ENCODE data around the gene VTI1A. TPM values are rescaled to one million over a fixed set of nuclear protein-coding genes. Genes with fewer than 3 reads are reported as not detected.

VTI1A gene
- total and polyA plus RNA-seq, 8 donors, result 7.3 to 20.2 (median 11.6) TPM

DNA sequence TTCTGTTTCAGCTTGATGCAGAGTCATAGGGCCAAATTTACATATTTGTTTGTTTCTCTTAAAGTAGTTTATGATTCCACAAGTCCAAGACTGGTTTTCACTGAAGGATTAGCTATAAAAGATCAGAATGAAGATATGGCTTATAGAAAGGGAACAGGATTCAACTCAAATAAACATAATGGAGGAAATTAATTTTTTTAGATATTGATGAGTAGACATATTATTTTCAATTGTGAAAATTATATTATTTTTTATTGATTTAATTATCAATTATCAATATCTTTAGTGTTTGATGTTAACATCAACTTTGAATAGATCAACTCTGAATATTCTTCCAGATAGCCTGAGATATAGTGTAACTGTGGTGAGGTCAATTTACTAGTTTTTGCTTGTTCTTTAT, 68.1 kb downstream of the VTI1A start:
- Histone ChIP-seq H3K4me1 (peaks cover 3 to 8% (median 5%) of the 10 kb centered on the region in 3 donors), H3K27me3 (no peaks in the 10 kb centered on the region), H3K27ac (no peak overlapping the region), H3K4me3 (no peak overlapping the region), H3K36me3 (no peaks in the 10 kb centered on the region), H3K9me3 (no peaks in the 10 kb centered on the region)
- ATAC-seq, result no peak
- FAIRE-seq, result peak; percentile 5
- intact Hi-C loops (cut with DNase I), result no loop called here
- no peak for DNase-seq
- TF ChIP-seq, protein P1, sequence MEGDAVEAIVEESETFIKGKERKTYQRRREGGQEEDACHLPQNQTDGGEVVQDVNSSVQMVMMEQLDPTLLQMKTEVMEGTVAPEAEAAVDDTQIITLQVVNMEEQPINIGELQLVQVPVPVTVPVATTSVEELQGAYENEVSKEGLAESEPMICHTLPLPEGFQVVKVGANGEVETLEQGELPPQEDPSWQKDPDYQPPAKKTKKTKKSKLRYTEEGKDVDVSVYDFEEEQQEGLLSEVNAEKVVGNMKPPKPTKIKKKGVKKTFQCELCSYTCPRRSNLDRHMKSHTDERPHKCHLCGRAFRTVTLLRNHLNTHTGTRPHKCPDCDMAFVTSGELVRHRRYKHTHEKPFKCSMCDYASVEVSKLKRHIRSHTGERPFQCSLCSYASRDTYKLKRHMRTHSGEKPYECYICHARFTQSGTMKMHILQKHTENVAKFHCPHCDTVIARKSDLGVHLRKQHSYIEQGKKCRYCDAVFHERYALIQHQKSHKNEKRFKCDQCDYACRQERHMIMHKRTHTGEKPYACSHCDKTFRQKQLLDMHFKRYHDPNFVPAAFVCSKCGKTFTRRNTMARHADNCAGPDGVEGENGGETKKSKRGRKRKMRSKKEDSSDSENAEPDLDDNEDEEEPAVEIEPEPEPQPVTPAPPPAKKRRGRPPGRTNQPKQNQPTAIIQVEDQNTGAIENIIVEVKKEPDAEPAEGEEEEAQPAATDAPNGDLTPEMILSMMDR (IDR thresholded peaks at IDR 0.05), result no peak

DNA sequence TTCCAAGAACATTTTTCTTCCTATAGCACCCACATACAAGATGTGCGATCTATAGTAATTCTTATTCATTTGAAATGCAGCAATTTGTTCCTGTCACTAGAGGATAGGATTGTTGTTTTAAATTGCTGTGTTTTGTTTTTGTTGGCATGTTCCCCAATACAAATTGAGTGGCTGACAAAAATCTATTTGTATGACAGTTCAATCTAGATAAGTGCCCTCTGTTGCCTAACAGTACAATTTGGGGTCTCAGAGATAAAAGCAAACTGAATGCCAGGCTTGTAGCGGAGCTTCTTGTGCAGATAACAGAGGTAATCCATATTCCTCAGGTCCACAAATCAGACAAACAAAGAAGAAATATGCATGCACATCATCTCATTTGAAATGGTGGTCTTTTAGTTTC, 68.8 kb downstream of the VTI1A start:
- DNase-seq (no peak), ATAC-seq (no peak), FAIRE-seq (no peak)
- TF ChIP-seq, protein P1 (IDR thresholded peaks at IDR 0.05), result no peak
- no peaks in the 10 kb centered on the region for H3K27me3 ChIP-seq
- peaks cover 3 to 8% (median 5%) of the 10 kb centered on the region in 3 donors for H3K4me1 ChIP-seq
- H3K9me3 ChIP-seq, result no peaks in the 10 kb centered on the region
- no peak overlapping the region for H3K4me3 ChIP-seq
- intact Hi-C loops (cut with DNase I), result no loop called here
- H3K27ac ChIP-seq, result no peak overlapping the region
- WGBS, 2 donors, result 90 to 94% methylated on average over 2 of the region's 2 CpGs
- no peaks in the 10 kb centered on the region for H3K36me3 ChIP-seq

DNA sequence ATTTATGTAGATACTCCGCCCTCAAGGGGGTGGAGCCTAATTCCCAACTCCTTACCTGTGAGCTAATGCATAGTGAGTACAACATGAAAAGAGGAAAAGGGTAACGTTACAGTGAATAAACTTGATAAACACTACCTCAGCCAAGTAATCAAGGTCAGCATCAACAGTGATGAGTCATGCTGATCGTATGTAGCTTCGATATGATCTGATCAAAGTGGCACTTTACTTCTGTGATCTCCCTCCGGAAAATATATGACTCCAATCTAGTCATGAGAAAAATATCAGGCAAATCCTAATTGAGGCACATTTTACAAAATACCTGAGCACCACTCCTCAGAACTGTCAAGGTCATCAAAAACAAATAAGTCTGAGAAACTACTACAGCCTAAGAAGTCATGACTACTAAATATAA, 70.4 kb downstream of the VTI1A start:
- Histone ChIP-seq H3K27ac (no peak overlapping the region), H3K4me1 (peaks cover 3 to 8% (median 5%) of the 10 kb centered on the region in 3 donors), H3K36me3 (no peaks in the 10 kb centered on the region), H3K4me3 (no peak overlapping the region), H3K27me3 (no peaks in the 10 kb centered on the region), H3K9me3 (no peaks in the 10 kb centered on the region)
- DNase-seq (peak in 1 of 6 donors; percentile 10), ATAC-seq (peak; percentile 64 to 78 (median 70)), FAIRE-seq (no peak)
- TF ChIP-seq, protein P1 (IDR thresholded peaks at IDR 0.05), result no peak
- WGBS, 2 donors, result 34 to 42% methylated on average over 5 of the region's 5 CpGs
- intact Hi-C loops (cut with DNase I), result no loop called here

DNA sequence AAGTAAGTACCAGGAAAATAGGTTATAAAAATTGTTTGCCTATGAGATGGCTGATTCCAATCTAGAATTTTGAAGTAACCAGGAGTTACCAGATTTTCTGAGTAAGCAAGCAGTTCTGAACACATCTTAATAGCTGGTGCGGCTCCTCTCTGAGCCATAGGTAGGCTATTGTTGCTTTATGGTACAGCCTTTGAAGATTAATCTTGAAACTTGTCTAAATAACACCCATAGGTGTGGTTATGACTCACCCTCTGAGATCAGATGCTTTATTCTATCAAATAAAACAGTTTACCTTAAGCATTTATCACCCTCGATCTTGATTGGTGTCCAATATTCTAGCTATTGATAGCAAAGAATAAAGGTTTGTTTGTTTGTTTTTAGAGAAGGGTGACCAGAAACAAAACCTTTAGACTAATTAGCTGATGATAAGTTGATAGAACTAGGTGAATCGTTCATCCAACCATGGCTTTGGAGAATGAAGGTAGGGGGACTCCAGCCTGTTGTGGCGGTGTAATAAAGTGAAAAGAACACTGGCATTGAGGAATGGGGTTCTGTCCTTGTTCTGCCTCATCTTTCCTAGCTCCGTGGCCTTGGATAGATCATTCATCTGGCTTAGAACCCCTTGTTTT, 72.2 kb downstream of the VTI1A start:
- no peaks in the 10 kb centered on the region for H3K9me3 ChIP-seq
- H3K27ac ChIP-seq, result no peak overlapping the region
- TF ChIP-seq, protein P1 (IDR thresholded peaks at IDR 0.05), result no peak
- no peaks in the 10 kb centered on the region for H3K27me3 ChIP-seq
- DNase-seq (no peak), FAIRE-seq (peak; percentile 13), ATAC-seq (peak in 2 of 4 donors; percentile 20 to 37)
- H3K4me3 ChIP-seq, result no peak overlapping the region
- no peaks in the 10 kb centered on the region for H3K36me3 ChIP-seq
- peaks cover 3 to 8% (median 5%) of the 10 kb centered on the region in 3 donors for H3K4me1 ChIP-seq
- intact Hi-C loops (cut with DNase I), result no loop called here
- WGBS, 2 donors, result 84 to 90% methylated on average over 5 of the region's 5 CpGs

DNA sequence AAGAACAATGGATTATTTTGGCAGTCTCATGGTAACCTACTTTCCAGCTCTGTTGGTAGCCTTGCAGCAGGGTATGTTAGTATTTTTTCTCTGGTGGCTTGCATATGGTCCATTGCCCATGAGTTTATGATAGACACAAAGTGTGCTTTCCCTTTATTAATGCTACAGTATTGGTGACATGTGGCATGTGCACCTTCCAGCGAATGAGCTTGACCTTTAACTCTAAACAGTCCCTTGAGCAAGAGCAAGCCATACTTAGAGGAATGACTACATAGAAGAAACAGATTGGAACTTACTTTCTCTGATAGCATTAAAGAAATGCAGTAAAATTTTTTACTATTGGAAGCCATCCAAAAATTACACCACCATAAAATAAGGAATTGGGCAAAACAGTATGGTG, 73.9 kb downstream of the VTI1A start:
- DNase-seq (no peak), FAIRE-seq (no peak), ATAC-seq (no peak)
- WGBS, 2 donors, result 69 to 76% methylated on average over 1 of the region's 1 CpG
- intact Hi-C loops (cut with DNase I), result no loop called here
- Histone ChIP-seq H3K9me3 (no peaks in the 10 kb centered on the region), H3K36me3 (no peaks in the 10 kb centered on the region), H3K27ac (no peak overlapping the region), H3K4me1 (peaks cover 3 to 8% (median 5%) of the 10 kb centered on the region in 3 donors), H3K27me3 (no peaks in the 10 kb centered on the region), H3K4me3 (no peak overlapping the region)
- TF ChIP-seq, protein P1 (IDR thresholded peaks at IDR 0.05), result no peak

Data from pancreas (tissue), 10 donors.